DND-41 (cell line): ENCODE results near the gene AASS.

Experiments
- CTCF ChIP-seq: IDR thresholded peaks from 2 replicates; pipeline ENCODE4 v1.5.1; 2012; ENCODE audit warnings: borderline replicate concordance, low read length, moderate library complexity, mild to moderate bottlenecking; ENCODE audit not compliant: poor library complexity, severe bottlenecking; ENCODE audit errors: extremely low read depth
- EZH2 ChIP-seq: IDR thresholded peaks from 3 replicates; pipeline ENCODE4 v1.6.1; 2012; ENCODE audit warnings: borderline replicate concordance, low read depth, mild to moderate bottlenecking, moderate library complexity, low read length, inconsistent platforms; ENCODE audit not compliant: severe bottlenecking

GRCh38 chr7:122056977-122057376 is 87.1 kb downstream of the AASS start:
- TF ChIP-seq CTCF (no peak), EZH2 (no peak)
